Stomach (tissue), 9 donors: ENCODE results near the gene MET. TPM values are rescaled to one million over a fixed set of nuclear protein-coding genes. Genes with fewer than 3 reads are reported as not detected.
A peak's percentile ranks its signal among the peaks of the same experiment; 100 is the strongest.

Experiments used
- DNase-seq, 2 donors: peaks; one replicate each; pipeline versions ENCODE4 v3.0.0 to v3.0.0-alpha.2; 2013 to 2019
- H3K27ac ChIP-seq, 5 donors: fragments of 200-600 bp in 4 of 5; sonication (generic) in 4 of 5; one replicate each; pipeline ENCODE4 v1.5.1; 2013 to 2019; ENCODE audit warnings: mild to moderate bottlenecking in 1 of 5, moderate library complexity in 1 of 5
- H3K27me3 ChIP-seq, 3 donors: fragments of 200-600 bp; sonication (generic); one replicate each; pipeline ENCODE4 v1.5.1; 2017 to 2019; ENCODE audit warnings: mixed run types in 1 of 3
- H3K36me3 ChIP-seq, 4 donors: fragments of 200-600 bp; sonication (generic); 1 replicate in 3 of 4; 2 replicates in 1 of 4; pipeline ENCODE4 v1.5.1; 2016 to 2019
- H3K4me1 ChIP-seq, 4 donors: fragments of 200-600 bp; sonication (generic); one replicate each; pipeline ENCODE4 v1.5.1; 2016 to 2019
- H3K4me3 ChIP-seq, 4 donors: fragments of 200-600 bp; sonication (generic) in 3 of 4; one replicate each; pipeline ENCODE4 v1.5.1; 2016 to 2019; ENCODE audit warnings: mild to moderate bottlenecking in 1 of 4
- H3K9me3 ChIP-seq, 4 donors: fragments of 200-600 bp; sonication (generic); one replicate each; pipeline ENCODE4 v1.5.1; 2016 to 2019
- EP300 ChIP-seq: sonication (generic); formaldehyde crosslinking; IDR thresholded peaks from one replicate; pipeline ENCODE4 v1.6.1; 2017; ENCODE audit warnings: antibody characterized with exemption
- POLR2A ChIP-seq, 4 donors: fragments of 450-650 bp; IDR thresholded peaks; one replicate each; pipeline ENCODE4 v1.6.1; 2016; ENCODE audit warnings: antibody characterized with exemption in 4 of 4, control low read depth in 2 of 4, mild to moderate bottlenecking in 1 of 4, moderate library complexity in 1 of 4
- POLR2AphosphoS5 ChIP-seq, 3 donors: sonication (generic); formaldehyde crosslinking; IDR thresholded peaks; one replicate each; pipeline ENCODE4 v1.6.1; 2016; ENCODE audit warnings: antibody characterized with exemption in 3 of 3
- WGBS, 5 donors: extraction: QIAGEN DNeasy Blood & Tissue Kit in 3 of 5; methylation state at CpG; one replicate each; pipeline versions ENCODE4 v1.1.5 to v1.1.7; 2013 to 2018; 5-methylcytosine and 5-hydroxymethylcytosine counted together
- intact Hi-C: fragments of 100-400 bp; cut with DNase I; formaldehyde crosslinking; loops from one replicate; pipeline ENCODE4 v1.15.1; 2023; ENCODE audit warnings: low total_unique reads
- polyA plus RNA-seq, 3 donors: library from polyadenylated mRNA; stranded (reverse); fragments of 200-250 nt; gene quantifications; one replicate each; pipeline ENCODE4 v1.2.3, GENCODE V29; 2013
- total RNA-seq, 5 donors: library from RNA; depleted of rRNA; stranded (reverse); fragments of >200 nt; gene quantifications; one replicate each; pipeline versions ENCODE4 v1.1.0 to v1.2.3, GENCODE V29; 2014 to 2016
- TF ChIP-seq, protein P1 (sequence below), 7 experiments: fragments of 450-650 bp in 4 of 7; fragments of 200-600 bp in 3 of 7; sonication (generic) in 3 of 7; IDR thresholded peaks; one replicate each; pipeline ENCODE4 v1.5.1; 2016 to 2019; ENCODE audit warnings: antibody characterized with exemption in 7 of 7, control low read depth in 2 of 7, mild to moderate bottlenecking in 1 of 7
- donor health status: healthy with polysubstance abuse.
- donor health status: Bipolar disorder and iron deficiency.
- donor health status: healthy.

MET gene
- total and polyA plus RNA-seq, 8 donors: 0.58 to 36.2 (median 4.3) TPM

DNA sequence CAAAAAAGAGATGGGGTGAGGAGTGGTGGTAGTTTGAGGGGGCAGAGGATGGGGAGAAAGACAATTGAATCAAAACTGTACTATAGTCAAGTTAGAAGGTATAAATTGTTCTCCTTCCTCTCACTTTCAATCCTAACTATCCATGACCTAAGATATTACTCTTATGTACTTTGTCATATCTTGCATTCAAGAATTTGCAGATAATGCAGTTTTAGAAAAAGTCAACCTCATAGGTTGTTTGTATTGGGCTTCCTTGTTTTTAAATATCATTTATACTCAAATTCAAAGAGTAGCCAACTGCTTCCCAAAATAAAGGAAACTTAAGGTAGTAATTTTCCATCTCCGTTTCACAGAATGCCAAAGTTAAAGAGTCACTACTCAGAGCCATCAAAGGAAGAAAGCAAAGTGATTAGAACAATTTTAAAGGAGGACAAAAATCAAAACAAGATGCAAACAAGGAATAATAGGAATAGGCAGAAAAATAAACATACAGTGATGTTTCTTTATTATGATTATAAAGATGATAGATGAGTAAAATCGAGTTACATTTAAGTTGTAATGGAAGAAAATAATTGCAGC is 32.7 kb downstream of the MET start:
- no peaks in the 10 kb centered on the region for H3K27me3 ChIP-seq
- DNase-seq: no peak
- 76 to 83% (median 81%) methylated on average over 2 of the region's 2 CpGs for WGBS, 5 donors
- TF ChIP-seq POLR2AphosphoS5 (IDR thresholded peaks at IDR 0.05): no peak
- TF ChIP-seq, protein P1, sequence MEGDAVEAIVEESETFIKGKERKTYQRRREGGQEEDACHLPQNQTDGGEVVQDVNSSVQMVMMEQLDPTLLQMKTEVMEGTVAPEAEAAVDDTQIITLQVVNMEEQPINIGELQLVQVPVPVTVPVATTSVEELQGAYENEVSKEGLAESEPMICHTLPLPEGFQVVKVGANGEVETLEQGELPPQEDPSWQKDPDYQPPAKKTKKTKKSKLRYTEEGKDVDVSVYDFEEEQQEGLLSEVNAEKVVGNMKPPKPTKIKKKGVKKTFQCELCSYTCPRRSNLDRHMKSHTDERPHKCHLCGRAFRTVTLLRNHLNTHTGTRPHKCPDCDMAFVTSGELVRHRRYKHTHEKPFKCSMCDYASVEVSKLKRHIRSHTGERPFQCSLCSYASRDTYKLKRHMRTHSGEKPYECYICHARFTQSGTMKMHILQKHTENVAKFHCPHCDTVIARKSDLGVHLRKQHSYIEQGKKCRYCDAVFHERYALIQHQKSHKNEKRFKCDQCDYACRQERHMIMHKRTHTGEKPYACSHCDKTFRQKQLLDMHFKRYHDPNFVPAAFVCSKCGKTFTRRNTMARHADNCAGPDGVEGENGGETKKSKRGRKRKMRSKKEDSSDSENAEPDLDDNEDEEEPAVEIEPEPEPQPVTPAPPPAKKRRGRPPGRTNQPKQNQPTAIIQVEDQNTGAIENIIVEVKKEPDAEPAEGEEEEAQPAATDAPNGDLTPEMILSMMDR (IDR thresholded peaks at IDR 0.05): no peak
- no peak for TF ChIP-seq EP300
- TF ChIP-seq POLR2A (IDR thresholded peaks at IDR 0.05): no peak
- H3K4me1 ChIP-seq: peaks cover 0 to 27% (median 0%) of the 10 kb centered on the region in 4 donors
- no peaks in the 10 kb centered on the region for H3K9me3 ChIP-seq
- intact Hi-C loops: no loop called here
- H3K4me3 ChIP-seq: no peak overlapping the region
- H3K27ac ChIP-seq: no peak overlapping the region
- H3K36me3 ChIP-seq: peaks cover 0 to 2% (median under 1%) of the 10 kb centered on the region in 4 donors

DNA sequence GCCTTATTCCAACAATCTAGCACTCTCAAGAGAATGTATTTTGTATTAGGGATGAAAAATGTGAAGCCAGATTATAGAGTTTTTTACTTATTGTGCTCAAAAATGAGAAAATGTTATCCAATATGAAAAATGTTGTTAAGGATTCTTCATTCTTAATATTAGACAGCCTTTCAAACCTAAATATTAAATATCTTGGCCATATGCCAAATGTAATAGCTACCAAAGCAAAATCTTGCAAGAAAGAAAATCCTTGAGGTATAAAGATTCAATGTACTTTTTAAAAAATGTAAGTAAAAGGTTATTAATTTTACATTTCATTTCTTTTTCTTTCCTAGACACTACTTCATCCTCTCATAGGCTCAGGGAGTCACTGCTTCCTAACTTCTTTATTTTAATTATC is 33.4 kb downstream of the MET start:
- Histone ChIP-seq H3K9me3 (no peaks in the 10 kb centered on the region), H3K36me3 (no peaks in the 10 kb centered on the region), H3K4me1 (peaks cover 0 to 32% (median 0%) of the 10 kb centered on the region in 4 donors), H3K27ac (no peak overlapping the region), H3K27me3 (no peaks in the 10 kb centered on the region), H3K4me3 (no peak overlapping the region)
- intact Hi-C loops: no loop called here
- no peak for DNase-seq
- TF ChIP-seq, protein P1 (IDR thresholded peaks at IDR 0.05): no peak
- TF ChIP-seq POLR2AphosphoS5 (IDR thresholded peaks at IDR 0.05) (no peak), POLR2A (IDR thresholded peaks at IDR 0.05) (no peak), EP300 (no peak)

DNA sequence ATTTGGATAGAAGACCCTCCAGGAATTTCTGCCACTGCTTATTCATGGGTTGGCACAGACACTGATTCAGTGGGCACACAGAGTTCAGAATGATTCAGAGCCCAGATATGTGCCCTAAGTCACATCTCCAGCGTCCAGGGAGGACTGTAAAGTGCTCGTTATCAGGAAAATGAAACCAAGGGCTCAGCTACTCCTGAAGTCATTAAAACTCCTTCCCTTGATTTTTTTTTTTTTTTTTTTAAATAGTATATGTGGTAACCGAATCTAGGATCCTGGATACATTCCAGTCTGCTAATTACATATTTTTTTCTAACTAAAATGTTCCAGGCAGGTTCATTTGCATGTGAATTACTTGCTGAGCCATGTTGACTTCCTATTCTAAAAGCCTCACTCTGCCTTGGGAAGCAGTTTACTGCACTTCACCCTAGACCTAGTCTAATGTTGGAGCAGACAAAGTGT is 34.7 kb downstream of the MET start:
- no peak for DNase-seq
- Histone ChIP-seq H3K27ac (peak overlapping the region in 3 of 5 donors; percentile 13 to 70 (median 44)), H3K9me3 (no peaks in the 10 kb centered on the region), H3K36me3 (no peaks in the 10 kb centered on the region), H3K4me1 (peaks cover 2 to 41% (median 4%) of the 10 kb centered on the region in 4 donors), H3K27me3 (no peaks in the 10 kb centered on the region), H3K4me3 (no peak overlapping the region)
- 18 to 35% (median 29%) methylated on average over 3 of the region's 3 CpGs for WGBS, 5 donors
- TF ChIP-seq, protein P1 (IDR thresholded peaks at IDR 0.05): no peak
- TF ChIP-seq EP300: no peak
- no peak for TF ChIP-seq POLR2A (IDR thresholded peaks at IDR 0.05)
- no peak for TF ChIP-seq POLR2AphosphoS5 (IDR thresholded peaks at IDR 0.05)
- intact Hi-C loops: no loop called here

DNA sequence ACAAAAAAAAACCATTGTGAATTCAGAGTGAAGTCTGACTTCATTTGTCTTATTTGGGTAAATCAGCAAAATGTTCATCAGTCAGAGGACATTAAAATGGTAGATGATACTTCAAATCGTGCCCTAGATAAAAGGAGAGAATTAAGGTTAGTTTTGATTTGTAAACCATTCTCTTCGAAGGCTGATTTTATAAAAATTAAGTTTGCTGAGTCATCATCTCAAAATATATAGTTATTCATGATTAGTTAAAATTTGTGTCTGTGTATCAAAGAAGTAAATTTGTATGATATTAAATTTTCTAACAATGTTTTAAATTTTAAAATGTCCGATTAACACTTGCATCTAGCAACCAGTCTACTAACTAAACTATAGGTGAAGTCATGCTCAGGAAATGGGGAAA is 35.3 kb downstream of the MET start:
- intact Hi-C loops: no loop called here
- no peak for DNase-seq
- no peaks in the 10 kb centered on the region for H3K27me3 ChIP-seq
- H3K27ac ChIP-seq: peak overlapping the region in 2 of 5 donors; percentile 13 to 44
- no peaks in the 10 kb centered on the region for H3K9me3 ChIP-seq
- no peaks in the 10 kb centered on the region for H3K36me3 ChIP-seq
- 76 to 90% (median 86%) methylated on average over 3 of the region's 3 CpGs for WGBS, 5 donors
- H3K4me3 ChIP-seq: no peak overlapping the region
- TF ChIP-seq POLR2AphosphoS5 (IDR thresholded peaks at IDR 0.05) (no peak), EP300 (no peak)
- H3K4me1 ChIP-seq: peaks cover 6 to 47% (median 7%) of the 10 kb centered on the region in 4 donors

DNA sequence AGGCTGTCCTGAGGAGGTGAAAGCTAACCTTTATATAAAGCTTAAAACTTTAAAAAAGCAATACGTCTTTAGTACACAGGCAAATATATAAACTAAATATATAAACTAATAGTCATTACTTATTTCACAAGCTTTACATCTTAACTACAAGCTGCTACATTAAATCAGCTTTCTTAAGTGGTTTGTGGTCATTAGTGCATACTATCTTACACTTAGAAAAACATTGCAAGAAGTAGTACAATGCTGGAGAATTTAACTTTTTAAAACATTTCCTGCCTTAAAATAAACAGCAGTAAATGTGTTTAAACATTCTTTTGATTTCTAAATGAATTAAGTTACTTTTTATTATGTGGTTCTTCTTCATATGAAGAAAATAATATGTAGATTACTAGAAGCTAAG is 36.3 kb downstream of the MET start:
- TF ChIP-seq EP300 (no peak), POLR2AphosphoS5 (IDR thresholded peaks at IDR 0.05) (no peak), POLR2A (IDR thresholded peaks at IDR 0.05) (no peak)
- TF ChIP-seq, protein P1 (IDR thresholded peaks at IDR 0.05): no peak
- no peak for DNase-seq
- H3K27me3 ChIP-seq: no peaks in the 10 kb centered on the region
- H3K9me3 ChIP-seq: no peaks in the 10 kb centered on the region
- H3K4me3 ChIP-seq: no peak overlapping the region
- no peak overlapping the region for H3K27ac ChIP-seq
- 53 to 70% (median 66%) methylated on average over 1 of the region's 1 CpG for WGBS, 5 donors
- H3K4me1 ChIP-seq: peaks cover 6 to 47% (median 7%) of the 10 kb centered on the region in 4 donors
- intact Hi-C loops: no loop called here
- H3K36me3 ChIP-seq: no peaks in the 10 kb centered on the region
